COLO668 (cell line): ENCODE data around the gene FANCI.

Source experiments
- DNase-seq: peaks from one replicate; lab custom pipeline; 2025; ENCODE audit not compliant: unreplicated experiment; lab: John Stamatoyannopoulos, UW

FANCI gene

GRCh38 chr15:89305395-89305794 lies 61.6 kb downstream of the FANCI start:
- DNase-seq = no peak

DNA sequence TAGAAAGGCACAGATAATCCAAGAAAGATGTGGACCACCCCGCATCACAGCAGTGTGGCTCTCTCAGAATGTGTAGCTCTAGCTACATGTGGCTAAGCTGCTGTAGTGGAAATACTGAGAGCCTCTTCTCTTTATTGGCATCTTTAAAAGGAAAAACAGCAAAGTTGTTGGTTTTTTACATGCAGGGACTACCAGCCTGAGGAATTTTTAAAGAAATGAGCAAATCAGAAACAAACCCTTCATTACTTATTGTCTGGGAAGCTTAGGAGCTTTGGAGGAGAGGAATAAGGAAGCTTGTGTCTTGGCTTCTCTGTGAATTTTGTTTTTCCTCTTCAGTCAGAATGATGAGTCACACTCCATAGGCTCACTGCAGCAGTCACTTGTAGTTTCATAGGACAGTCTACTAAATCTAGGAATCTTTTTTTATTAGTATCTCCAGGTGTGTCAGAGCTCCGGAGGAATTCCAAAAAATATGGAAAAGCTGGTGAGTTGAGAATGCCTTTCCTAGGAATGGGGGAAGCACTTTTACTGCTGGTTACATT lies 63.3 kb downstream of the FANCI start:
- DNase-seq = no peak

DNA sequence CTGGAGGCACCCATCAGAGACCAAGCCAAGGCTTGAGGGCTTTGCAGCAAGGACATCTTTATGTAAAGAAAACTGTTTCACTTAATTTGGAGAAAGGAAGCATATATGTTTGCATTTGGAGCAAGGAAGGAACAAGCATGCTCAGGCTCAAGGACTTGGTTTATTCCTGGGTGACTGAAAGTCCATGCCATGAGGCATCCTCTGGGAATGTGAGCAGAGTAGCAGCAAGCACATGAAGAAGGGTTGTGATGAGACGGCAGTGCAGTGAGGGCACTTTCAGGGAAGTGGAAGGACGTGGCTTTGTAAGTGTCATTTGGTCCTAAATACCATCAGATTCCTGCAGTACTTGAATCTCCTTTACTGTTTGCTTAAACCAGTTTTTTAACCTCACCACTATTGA lies 64.0 kb downstream of the FANCI start:
- no peak for DNase-seq

DNA sequence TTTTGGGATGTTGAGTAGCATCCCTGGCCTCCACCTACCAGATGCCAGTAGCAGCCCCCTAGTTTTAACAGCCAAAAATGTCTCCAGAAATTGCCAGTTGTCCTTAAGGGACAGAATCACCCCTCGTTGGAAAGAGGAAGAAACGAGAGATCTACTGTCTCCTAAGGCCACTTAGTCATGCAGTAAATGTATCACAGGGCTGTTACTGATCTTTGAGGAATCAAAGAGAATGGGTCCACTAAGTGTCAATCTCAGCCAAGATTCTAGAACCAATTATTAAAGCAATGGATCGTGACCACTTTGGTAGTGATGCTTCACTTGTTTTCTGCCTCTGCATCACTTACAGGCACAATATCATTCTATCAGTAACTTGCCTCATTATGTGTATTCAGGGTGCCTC lies 64.5 kb downstream of the FANCI start:
- no peak for DNase-seq

- no peak for DNase-seq
These were observed 66.2 kb downstream of the FANCI start for GRCh38 chr15:89309993-89310392.

DNA sequence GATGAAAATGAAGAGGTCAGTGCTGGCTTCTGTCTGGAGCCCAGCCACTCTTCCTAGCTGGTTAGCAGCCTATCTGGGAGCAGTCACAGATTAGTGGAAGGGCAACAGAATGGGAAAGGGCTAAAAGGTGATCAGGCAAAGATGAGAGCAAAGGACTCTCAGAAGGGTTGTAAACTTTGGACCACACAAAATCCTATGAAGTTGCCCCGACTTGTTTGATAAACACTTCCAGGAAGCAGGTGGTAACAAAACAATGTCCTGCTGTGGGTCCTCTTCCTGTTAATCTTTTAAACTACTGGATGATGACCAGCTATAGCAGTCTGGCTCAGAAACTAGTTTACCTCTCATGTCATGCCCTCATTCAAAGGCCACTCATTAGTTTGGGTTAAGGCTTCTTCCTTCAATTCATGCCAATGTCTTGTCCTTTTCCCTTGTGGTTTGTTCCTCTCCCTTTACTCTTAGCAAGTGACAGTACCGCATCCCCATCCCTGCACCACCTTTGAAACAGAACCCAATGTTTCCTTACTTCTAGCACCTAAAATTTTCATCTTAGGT lies 71.7 kb downstream of the FANCI start:
- DNase-seq = no peak

- no peak for DNase-seq
These were observed 72.7 kb downstream of the FANCI start for GRCh38 chr15:89316504-89316903.

- no peak for DNase-seq
These were observed 73.5 kb downstream of the FANCI start for GRCh38 chr15:89317186-89317720.

DNA sequence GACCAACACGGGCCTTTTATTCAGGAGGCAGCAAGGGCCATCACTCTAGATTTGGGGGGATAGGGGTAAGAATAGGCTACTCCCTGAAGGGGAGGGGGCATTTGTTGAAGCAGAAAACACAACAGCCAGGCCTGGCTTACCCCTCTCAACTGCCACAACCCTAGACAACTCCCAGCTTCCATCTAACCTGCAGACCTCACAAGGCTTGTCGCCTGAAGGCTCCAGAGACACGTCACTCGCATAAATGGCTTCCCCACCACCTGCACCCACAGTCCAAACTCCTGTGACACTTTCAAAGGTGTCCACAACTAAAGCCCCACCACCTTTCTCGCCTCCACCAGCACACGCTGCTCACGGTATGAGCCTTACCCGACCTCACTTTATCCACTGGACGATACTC lies 75.9 kb downstream of the FANCI start:
- DNase-seq = no peak

- DNase-seq = no peak
These were observed 76.4 kb downstream of the FANCI start for GRCh38 chr15:89320200-89320599.

DNA sequence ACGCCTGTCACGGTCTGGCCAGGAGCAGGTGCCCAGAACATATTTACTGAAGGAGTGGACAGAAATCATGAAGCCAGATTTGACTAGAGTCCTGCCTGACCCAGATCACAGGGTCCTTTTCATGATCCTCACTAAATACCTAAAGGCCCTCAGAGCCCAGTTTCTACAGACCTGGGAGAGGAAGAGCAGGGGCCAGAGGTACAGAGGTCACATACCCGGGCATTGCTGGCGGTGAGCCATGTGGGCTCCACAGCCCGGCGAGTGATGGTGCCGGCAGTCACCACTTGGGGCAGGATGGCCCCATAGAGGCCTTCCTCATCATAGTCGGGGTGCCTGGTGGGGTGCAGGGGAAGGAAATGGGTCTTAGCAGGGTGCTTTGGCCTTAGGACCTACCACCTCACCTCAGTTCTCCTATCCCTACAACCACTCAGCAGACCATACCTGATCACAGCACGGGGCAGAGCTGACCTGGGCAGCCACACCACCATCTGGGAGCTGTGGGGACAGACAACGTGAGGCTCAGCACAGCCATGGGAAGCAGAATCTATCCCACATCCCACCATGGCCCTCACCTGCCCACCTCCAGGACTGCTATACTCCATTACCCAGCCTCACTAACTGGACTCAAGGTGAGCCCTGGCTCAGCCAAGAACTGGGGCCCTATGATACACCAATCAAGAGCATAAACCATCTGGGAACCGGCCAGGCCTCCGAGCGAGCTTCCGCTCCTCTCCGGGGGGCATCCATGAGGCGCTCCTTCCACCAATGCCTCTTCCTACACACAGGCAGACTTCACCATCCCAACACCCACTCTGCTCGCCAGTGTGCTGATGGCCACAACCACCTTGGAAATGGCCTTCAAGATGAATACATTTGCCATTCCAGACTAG lies 78.0 kb downstream of the FANCI start:
- no peak for DNase-seq

DNA sequence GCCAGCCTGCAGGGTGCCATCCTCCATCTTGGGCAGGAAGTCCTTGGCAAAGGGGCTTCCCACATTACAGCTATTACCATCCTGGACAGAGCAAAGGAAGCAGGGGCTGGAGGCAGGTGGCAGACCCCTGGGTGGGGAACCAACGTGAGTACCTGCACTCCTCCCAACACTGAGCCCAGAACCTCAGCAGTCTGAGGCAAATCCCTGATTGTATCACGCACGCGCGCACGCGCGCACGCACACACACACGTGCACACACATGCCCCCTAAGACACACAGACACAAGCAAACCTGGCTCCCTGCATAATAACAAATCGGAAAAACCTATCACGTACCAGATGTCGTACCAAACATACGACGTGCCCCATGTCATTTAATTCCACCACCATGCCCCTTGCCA lies 79.0 kb downstream of the FANCI start:
- DNase-seq = no peak

GRCh38 chr15:89323825-89324224 lies 80.0 kb downstream of the FANCI start:
- no peak for DNase-seq

DNA sequence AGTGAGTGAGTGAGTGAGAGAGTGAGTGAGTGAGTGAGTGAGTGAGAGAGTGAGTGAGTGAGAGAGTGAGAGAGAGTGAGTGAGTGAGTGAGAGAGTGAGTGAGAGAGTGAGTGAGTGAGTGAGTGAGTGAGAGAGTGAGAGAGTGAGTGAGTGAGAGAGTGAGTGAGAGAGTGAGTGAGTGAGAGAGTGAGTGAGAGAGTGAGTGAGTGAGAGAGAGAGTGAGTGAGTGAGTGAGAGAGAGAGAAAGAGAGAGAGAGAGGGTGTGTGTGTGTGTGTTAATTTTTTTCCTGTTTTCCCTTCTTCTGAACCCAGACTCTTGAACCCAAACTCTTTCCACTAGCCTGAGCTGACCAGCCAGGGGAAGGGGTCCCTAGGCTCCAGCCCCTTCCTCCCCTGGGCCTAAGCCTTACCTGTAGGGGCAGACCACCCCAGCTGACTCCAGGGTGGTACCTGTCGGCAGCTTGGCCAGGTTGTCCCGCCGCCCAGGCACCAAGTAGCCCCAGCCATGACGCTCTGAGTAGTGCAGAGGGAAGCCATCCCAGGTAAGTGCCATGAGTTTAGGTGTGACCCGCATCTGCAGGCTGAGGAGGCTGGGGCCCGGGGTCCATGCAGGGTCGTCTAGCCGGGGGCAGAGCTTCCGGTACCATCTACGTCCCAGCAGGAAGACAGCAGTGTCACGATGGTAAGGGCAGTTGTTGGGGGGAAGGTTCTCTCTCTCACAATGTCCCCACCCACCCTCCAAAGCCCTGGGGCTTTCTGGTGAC lies 81.4 kb downstream of the FANCI start:
- DNase-seq = no peak

- peak; percentile 37 for DNase-seq
These were observed 82.5 kb downstream of the FANCI start for GRCh38 chr15:89326316-89326715.

GRCh38 chr15:89327113-89327512 lies 83.3 kb downstream of the FANCI start:
- no peak for DNase-seq

GRCh38 chr15:89328398-89329254 lies 84.8 kb downstream of the FANCI start:
- no peak for DNase-seq

DNA sequence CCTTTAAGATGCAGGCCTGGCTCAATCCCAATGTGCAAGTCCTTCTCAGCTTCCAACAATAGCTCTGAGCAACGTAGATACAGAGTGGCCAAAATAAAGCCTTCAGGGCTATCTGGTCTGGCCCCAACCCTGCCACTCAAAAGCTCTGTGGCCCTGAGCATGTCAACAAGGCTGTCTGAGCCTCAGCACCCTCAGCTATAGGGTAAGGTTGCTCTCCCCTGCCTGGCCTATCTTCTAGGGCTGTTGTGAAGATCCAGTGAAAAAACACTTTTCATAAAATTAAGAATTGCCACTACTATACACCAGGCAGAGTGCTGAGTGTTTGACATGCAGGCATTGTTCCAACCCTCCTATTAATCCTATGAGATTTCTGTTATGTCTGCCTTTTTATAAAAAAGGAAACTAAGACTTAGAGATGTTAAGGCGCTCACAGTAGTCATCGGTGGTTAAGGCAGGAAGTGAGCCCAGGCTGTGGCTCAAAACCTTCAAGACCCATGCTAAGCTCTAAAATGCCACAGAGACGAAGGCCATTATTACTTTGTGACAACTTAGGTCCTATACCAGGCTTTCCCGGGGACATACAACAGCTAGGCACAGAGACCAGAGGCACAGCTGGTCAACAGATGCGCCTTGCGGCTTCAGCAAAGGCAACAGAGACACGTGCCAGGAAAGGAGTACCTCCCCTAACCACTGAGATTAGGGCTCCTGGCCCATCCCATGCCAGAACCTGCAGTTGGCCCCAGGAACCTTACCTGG lies 85.7 kb downstream of the FANCI start:
- DNase-seq = no peak

DNA sequence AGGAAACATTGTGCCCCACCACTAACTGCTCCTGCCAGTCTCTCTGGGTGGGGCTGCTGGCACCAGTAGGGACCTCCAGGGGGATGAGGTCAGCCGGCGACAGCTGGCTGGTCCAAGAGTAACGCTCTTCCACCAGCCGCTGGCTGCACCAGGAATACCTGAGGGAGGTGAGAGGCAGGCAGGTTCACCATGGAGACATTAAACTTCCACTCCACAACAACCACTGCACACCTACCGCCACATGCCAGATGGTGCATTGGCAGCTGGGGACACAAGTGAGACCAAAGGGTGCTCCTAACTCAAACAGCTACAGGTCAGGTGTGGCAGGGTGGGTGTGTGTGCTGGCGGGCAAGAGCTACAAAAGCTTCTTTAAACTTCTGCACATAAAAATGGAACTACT lies 86.3 kb downstream of the FANCI start:
- peak; percentile 78 for DNase-seq
